Spleen (tissue), 11 donors: Measurements from ENCODE around the gene DAO. TPM values are rescaled to one million over a fixed set of nuclear protein-coding genes. Genes with fewer than 3 reads are reported as not detected.

ENCODE experiments used
- DNase-seq: peaks from one replicate; pipeline ENCODE4 v3.0.0-alpha.2; 2020
- H3K27ac ChIP-seq, 8 donors: fragments of 200-600 bp; sonication (generic) in 7 of 8; 1 replicate in 4 of 8; 2 replicates in 4 of 8; pipeline versions ENCODE4 v1.5.0 to v1.8.0; 2016 to 2021; ENCODE audit warnings: inconsistent platforms in 4 of 8, mild to moderate bottlenecking in 4 of 8, moderate library complexity in 1 of 8
- H3K27me3 ChIP-seq, 7 donors: fragments of 200-600 bp; sonication (generic) in 6 of 7; replicated peaks in 1 of 7; 1 replicate in 4 of 7; 2 replicates in 3 of 7; pipeline versions ENCODE4 v1.5.0 to v1.8.0; 2016 to 2021; ENCODE audit warnings: inconsistent platforms in 3 of 7, mild to moderate bottlenecking in 1 of 7
- H3K36me3 ChIP-seq, 6 donors: fragments of 200-600 bp; sonication (generic) in 5 of 6; 1 replicate in 4 of 6; 2 replicates in 2 of 6; pipeline versions ENCODE4 v1.5.0 to v1.8.0; 2016 to 2021; ENCODE audit warnings: inconsistent platforms in 2 of 6
- H3K4me1 ChIP-seq, 6 donors: fragments of 200-600 bp; sonication (generic) in 5 of 6; 1 replicate in 3 of 6; 2 replicates in 3 of 6; pipeline versions ENCODE4 v1.5.0 to v1.8.0; 2016 to 2021; ENCODE audit warnings: inconsistent platforms in 3 of 6
- H3K4me3 ChIP-seq, 8 donors: fragments of 200-600 bp; sonication (generic) in 7 of 8; 1 replicate in 4 of 8; 2 replicates in 4 of 8; pipeline versions ENCODE4 v1.5.0 to v1.8.0; 2016 to 2021; ENCODE audit warnings: inconsistent platforms in 4 of 8, mild to moderate bottlenecking in 4 of 8, moderate library complexity in 2 of 8
- H3K9me3 ChIP-seq, 8 donors: fragments of 200-600 bp; sonication (generic) in 7 of 8; 1 replicate in 4 of 8; 2 replicates in 4 of 8; pipeline versions ENCODE4 v1.5.0 to v1.8.0; 2016 to 2021; ENCODE audit warnings: inconsistent platforms in 4 of 8
- CTCF ChIP-seq, 11 experiments: fragments of 200-600 bp in 7 of 11; fragments of 450-650 bp in 4 of 11; sonication (generic) in 4 of 11; IDR thresholded peaks in 8 of 11; conservative IDR thresholded peaks in 3 of 11; 1 replicate in 7 of 11; 2 replicates in 4 of 11; pipeline versions ENCODE4 v1.4.0 to v1.8.0; 2016 to 2021; ENCODE audit warnings: antibody characterized with exemption in 11 of 11, inconsistent platforms in 4 of 11, mild to moderate bottlenecking in 1 of 11
- POLR2A ChIP-seq, 3 donors: fragments of 450-650 bp; IDR thresholded peaks; one replicate each; pipeline ENCODE4 v1.5.1; 2017; ENCODE audit warnings: antibody characterized with exemption in 3 of 3, mild to moderate bottlenecking in 1 of 3
- POLR2AphosphoS5 ChIP-seq, 3 donors: sonication (generic); formaldehyde crosslinking; IDR thresholded peaks; one replicate each; pipeline ENCODE4 v1.5.1; 2017; ENCODE audit warnings: antibody characterized with exemption in 3 of 3
- WGBS, 5 donors: extraction: QIAGEN DNeasy Blood & Tissue Kit in 3 of 5; methylation state at CpG; one replicate each; pipeline versions ENCODE4 v1.1.5 to v1.1.7; 2013 to 2018; 5-methylcytosine and 5-hydroxymethylcytosine counted together
- intact Hi-C: fragments of 100-400 bp; cut with DNase I; formaldehyde crosslinking; loops from one replicate; pipeline ENCODE4 v1.15.0; 2023; ENCODE audit warnings: low total_unique reads
- polyA plus RNA-seq, 3 donors: library from polyadenylated mRNA; stranded (reverse); fragments of 200-250 nt; gene quantifications; one replicate each; pipeline ENCODE4 v1.2.1, GENCODE V29; 2013
- total RNA-seq, 7 donors: library from RNA; depleted of rRNA in 3 of 7; stranded (reverse); fragments of >200 nt in 3 of 7; fragmentation: NEBNext Ultra II Directional in 4 of 7; extraction: Animal tissue kit (Norgen Biotek cat#: 25700) in 4 of 7; gene quantifications; one replicate each; pipeline versions ENCODE4 v1.1.0 to v1.2.1, GENCODE V29; 2016 to 2021
- donor health status: healthy with polysubstance abuse.
- donor health status: DM: no; HTN: no; CAD: no; lungs with moderate emphysema.
- donor health status: DM: no; HTN: no; CAD: no.
- donor health status: Bipolar disorder and iron deficiency.
- donor health status: healthy.
- donor health status: DM: no; HTN: no; CAD: no.
- donor health status: DM: yes; HTN: yes; CAD: no.

The DAO gene
- total and polyA plus RNA-seq, 10 donors = 0.42 TPM; not detected in 9

- TF ChIP-seq CTCF (IDR thresholded peaks at IDR 0.05 in 8 of 11, conservative IDR thresholded peaks at IDR 0.05 in 3 of 11) (no peak), POLR2AphosphoS5 (IDR thresholded peaks at IDR 0.05) (no peak), POLR2A (IDR thresholded peaks at IDR 0.05) (no peak)
- Histone ChIP-seq H3K36me3 (peaks cover 0 to 80% (median 22%) of the 10 kb centered on the region in 6 donors), H3K9me3 (no peaks in the 10 kb centered on the region), H3K4me1 (peaks cover 24 to 97% (median 62%) of the 10 kb centered on the region in 6 donors), H3K27me3 (no peaks in the 10 kb centered on the region), H3K4me3 (no peak overlapping the region), H3K27ac (peak overlapping the region; percentile 6 to 87 (median 69))
- intact Hi-C loops = no loop called here
- peak; percentile 32 for DNase-seq
- WGBS, 5 donors = 79 to 89% (median 87%) methylated on average over 10 of the region's 10 CpGs
Observed at GRCh38 chr12:108832730-108833354, 47.0 kb upstream of the DAO start.

- WGBS, 5 donors = 59 to 82% (median 78%) methylated on average over 9 of the region's 9 CpGs
- H3K9me3 ChIP-seq = no peaks in the 10 kb centered on the region
- H3K36me3 ChIP-seq = peaks cover 0 to 75% (median 22%) of the 10 kb centered on the region in 6 donors
- peak overlapping the region; percentile 6 to 87 (median 69) for H3K27ac ChIP-seq
- no peaks in the 10 kb centered on the region for H3K27me3 ChIP-seq
- peak; percentile 46 for DNase-seq
- H3K4me1 ChIP-seq = peaks cover 24 to 97% (median 62%) of the 10 kb centered on the region in 6 donors
- H3K4me3 ChIP-seq = no peak overlapping the region
- intact Hi-C loops = no loop called here
- TF ChIP-seq CTCF (IDR thresholded peaks at IDR 0.05 in 8 of 11, conservative IDR thresholded peaks at IDR 0.05 in 3 of 11) (no peak), POLR2AphosphoS5 (IDR thresholded peaks at IDR 0.05) (peak in 2 of 3 donors; percentile 21 to 38), POLR2A (IDR thresholded peaks at IDR 0.05) (no peak)
Observed at GRCh38 chr12:108833355-108833733, 46.5 kb upstream of the DAO start.

GRCh38 chr12:108833757-108834472 is 46.0 kb upstream of the DAO start:
- H3K27ac ChIP-seq = peak overlapping the region; percentile 6 to 87 (median 69)
- TF ChIP-seq POLR2AphosphoS5 (IDR thresholded peaks at IDR 0.05) = peak in 1 of 3 donors; percentile 0
- TF ChIP-seq CTCF (IDR thresholded peaks at IDR 0.05 in 8 of 11, conservative IDR thresholded peaks at IDR 0.05 in 3 of 11) = no peak
- no peaks in the 10 kb centered on the region for H3K9me3 ChIP-seq
- intact Hi-C loops = no loop called here
- H3K4me1 ChIP-seq = peaks cover 29 to 97% (median 65%) of the 10 kb centered on the region in 6 donors
- DNase-seq = peak; percentile 25
- H3K36me3 ChIP-seq = peaks cover 0 to 69% (median 22%) of the 10 kb centered on the region in 6 donors
- 76 to 82% (median 82%) methylated on average over 12 of the region's 12 CpGs for WGBS, 5 donors
- H3K27me3 ChIP-seq = no peaks in the 10 kb centered on the region
- H3K4me3 ChIP-seq = no peak overlapping the region
